HuH-7.5 (cell line): ENCODE results near the gene CLIP4.
A peak's percentile ranks its signal among the peaks of the same experiment; 100 is the strongest.

Source experiments
- DNase-seq: peaks from one replicate; pipeline ENCODE4 v3.0.0; 2011; ENCODE audit warnings: low spot score

CLIP4 gene

DNA sequence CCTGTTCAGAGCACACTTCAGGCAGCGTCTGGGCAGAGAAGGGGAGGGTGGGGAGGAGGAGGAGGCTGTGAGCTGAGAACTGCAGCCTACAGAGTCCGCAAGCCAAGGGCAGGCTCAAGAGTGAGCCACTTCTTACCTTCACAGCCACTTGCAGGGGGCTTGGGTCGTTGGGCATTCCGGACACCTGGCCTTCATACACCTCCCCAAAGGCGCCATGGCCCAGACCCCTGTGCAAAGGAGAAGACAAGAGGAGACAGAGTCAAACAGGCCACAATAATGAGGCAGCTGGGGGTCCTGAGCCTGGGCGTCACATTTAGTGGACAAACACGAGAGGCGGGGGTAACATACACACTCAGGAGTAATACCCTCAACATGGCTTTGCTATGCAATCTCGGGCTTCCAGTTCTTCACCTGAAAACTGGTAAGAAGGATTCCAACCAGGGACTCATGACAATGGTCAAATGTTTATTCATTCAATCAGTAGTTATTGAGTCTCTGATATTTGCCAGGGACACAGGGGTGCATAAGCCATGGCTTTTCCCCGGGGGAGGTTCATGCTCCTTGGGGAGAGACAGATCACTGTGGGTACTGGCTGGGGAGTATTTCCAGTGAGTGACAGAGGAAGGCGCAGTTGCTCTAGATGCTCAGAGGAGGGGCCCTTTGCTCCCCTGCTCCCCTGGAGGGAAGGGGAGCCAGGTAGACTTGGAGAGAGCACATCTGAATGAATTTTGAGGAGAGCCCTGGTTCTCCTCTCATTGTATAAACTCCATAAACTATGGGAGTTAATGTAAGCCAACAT lies 107.4 kb downstream of the CLIP4 start:
- DNase-seq: no peak

DNA sequence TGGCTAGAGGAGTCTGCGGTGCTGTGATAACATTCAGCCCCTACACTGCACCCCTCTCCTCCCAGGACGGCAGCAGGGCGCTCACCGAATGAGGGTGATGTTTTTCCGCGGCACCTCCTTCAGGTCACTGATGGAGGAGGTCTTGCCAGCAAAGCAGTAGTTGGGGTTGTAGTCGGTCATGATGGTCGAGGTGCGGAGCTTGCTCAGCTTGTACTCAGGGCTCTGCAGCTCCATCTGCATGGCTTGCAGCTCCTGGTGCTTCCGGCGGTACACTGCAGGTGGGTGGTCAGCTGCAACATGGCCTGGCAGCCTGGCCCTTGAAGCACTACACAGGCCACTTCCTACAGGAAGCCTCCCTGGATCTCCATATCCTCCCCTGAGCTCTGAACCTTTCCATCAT lies 108.0 kb downstream of the CLIP4 start:
- no peak for DNase-seq

DNA sequence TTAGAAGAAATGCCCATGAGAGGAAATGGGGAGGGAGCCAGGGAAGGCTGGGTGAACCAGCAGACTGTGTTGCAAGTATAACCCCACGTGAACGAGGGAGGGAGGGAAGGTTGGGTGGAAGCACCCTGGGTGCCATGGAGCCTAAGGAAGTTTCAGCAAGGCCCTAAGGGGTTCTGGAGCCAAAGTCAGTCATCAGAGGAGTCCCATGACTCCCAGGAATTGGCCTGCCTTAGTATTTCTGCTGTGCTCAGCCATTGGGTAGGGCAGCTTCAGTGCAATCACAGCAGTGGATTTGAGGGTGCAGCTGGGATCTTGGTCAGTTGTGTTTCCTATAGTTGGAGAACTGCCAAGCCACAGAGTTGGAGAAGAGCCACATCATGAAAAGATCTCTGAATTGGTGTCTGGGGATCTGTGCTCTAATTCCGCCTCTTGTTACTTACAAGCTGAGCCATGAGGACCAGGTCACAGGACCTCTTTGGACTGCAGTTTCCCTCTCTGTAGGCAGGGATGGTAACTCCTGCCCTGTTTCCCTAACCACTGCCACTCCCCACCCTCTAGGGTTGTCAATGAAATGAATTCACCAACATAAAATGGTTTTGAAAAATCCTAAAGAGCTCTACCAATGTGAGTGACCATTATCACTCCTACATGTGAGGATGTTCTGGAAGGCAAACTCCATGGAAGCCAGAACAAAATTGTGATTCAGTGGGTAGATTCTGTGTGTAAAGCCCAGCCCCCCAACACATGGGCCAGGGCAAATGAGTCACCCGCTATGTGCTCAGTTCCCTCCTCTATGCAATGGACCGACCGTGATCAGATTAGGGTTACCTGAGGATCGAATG lies 108.9 kb downstream of the CLIP4 start:
- no peak for DNase-seq

DNA sequence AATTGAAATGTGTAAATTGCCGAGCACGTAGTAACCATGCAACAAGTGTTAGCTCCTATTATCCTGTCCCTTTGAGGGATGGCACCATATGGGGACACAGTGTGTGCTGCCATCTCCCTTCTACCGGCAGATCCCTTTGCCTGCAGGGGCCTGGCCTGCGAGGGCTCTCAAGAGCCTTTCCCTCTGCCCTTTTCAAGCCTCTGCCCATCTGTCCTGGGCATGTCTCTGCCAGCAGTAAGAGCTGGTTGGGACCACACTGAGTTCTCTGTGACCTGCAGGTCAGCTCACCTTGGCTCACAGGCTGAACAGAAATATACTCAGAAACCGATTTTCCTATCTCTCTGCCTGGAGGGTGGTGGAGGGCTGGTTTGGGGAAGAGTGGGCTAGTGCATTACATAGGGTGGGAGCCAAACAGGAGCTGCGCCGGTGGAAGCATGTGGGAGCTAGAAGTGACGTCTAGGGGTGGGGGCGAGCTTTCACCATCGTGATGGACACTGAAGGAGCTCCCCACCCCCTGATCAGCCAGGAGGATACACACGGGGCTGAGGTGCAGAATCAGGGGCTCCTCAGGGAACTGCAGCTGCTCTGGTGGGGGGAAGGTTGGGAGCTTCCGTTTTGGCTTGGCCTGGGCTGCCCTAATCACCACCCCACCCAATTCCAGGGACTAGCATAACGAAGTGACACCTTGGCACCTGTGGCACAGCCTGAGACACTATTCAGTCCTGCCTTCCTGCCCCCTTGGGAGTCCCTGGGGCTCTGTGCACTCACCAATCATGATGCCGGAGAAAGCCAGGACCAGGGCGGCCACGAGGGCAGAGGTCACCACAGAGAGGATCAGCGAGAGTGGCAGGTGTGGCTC lies 109.7 kb downstream of the CLIP4 start:
- DNase-seq: no peak

DNA sequence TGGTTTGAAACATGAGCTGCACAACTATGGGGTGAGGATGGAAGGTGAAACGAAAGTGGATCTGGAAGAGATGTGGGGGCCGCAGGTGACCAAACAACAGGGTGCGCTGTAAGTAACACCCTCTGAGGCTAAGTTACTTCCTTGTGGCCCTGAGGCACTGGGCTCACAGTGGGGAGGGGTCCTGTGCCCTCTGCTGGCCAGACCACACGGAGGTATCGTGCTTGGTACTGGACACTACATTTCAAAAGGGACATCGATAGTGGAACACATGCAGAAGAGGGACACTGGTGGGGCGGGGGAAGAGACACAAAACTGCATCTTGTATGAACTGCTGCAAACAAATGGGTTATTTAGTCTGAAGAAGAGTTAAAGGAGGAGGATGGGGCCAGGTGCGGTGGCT lies 110.6 kb downstream of the CLIP4 start:
- DNase-seq: no peak

DNA sequence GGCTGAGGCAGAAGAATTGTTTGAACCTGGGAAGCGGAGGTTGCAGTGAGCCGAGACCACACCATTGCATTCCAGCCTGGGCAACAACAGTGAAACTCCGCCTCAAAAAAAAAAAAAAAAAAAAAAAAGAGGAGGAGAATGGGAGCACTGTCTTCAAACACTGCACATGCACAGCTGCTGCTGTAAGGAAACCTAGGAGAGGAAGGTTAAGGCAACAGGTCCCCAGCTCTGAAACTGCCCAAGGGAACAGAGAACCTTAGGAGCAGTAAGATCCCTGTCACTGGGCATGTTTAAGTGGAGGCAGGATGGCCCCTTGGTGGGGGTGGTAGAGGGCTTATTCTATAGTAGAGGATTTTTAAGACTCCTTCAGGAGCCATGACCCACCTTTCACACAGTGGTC lies 111.2 kb downstream of the CLIP4 start:
- no peak for DNase-seq

DNA sequence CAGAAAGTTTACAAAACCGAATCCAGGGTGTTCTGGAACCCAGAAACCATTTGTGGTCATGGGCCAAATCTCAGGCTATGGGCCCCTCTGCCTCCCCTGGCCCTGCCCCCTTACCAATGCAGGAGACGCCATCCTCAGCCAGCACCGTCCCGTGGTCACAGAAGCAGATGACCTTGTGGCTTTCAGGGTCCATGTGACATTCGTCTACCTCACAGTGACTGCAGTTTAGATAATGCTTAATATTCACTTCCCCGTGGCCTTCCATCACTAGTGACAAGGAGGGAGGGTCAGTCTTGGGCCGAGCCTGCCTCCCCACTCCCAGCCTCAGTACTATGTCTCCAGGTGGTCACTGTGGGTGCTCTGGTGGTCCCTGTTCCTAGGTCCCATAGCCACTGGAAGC lies 111.6 kb downstream of the CLIP4 start:
- DNase-seq: no peak

DNA sequence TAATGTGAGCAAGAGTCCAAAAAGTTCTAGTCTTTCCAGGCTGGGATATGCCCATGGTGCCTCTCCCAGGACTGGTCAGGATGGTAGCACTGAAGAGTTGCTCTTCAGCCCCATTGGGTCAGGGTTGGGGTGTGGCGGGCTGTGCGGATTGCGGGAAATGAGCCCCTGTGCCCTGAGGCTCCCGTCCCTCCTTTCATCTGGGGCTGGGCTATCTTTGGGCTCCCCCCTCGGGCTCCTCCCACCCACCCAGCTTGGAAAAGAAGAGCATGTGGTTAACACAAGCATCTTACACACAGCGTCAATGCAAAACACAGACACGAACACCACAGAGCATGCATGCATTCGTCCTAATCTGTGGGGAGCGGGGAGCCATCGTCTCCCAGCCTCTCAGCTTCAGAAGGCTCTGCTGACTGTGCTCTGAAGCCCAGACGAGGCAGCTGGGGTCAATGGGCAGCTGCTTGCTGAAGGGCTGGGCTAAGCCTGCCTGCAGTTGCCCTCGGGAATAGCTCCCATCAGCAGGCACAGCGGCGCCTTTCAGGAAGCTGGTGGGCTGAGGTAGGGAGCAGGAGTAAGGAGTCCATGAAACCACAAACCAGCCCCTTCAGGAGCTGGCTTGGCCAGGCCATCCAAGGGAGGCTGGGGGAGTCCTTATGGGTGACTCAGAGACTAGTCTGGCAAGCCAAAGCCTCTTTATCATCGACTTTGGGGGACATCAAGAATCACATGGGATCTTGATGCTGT lies 112.9 kb downstream of the CLIP4 start:
- no peak for DNase-seq

DNA sequence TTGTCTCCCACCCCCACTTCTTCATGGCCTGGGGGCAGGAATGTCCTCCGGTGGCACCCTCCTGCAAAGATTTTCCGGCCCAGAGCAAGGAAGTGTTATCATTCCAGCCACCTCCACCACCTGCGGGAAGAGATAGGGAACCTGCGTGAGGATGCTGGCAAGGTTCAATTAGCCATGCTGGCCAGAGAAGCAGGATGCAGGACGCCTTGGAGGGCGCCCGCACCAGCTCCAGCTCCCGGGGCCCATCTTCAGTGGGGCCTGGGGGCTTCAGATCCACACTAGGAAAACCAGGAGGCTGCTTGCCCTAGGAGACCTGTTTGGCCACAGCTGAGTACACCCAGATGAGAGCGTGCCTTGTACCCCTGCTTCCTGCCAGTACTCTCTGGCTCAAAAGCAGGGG lies 113.7 kb downstream of the CLIP4 start:
- DNase-seq: no peak

DNA sequence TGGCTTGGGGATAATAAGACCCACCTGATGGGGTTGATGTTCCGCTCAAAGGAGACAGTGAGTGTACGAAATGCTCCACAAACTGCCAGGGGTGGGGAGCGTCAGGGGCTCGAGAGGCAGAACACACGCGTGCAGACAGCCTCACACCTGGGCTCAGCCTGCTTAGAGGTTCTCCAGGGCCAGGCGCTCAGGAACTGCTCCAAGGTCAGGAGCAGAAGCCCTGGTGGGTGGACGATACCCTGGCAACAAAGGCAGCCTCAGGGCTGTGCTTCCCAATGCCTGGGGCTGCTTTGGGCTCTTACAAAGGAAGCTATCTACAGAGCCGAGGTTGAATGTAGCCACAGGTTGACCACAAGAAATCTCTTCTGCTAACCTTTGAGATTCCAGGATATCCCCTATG lies 114.4 kb downstream of the CLIP4 start:
- no peak for DNase-seq

DNA sequence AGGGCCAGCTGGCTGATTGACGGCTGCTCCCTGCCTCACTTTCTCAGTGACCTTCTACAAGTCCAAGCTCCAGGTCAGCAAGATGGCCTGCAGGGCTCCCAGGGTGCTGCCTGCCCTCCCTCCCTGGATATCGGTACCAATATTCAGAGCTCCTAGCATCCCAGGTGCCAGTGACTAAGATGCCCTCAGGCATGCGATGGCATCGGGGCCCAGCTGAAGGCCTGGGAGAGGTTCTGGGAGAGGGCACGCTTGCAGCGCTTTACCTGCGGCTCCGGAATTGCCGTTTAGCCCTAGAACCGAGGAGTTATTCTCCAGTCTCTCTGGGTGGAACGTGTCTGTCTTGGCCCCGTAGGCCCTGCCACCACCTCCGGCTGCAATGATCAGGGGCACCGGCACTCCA lies 116.8 kb downstream of the CLIP4 start:
- no peak for DNase-seq

DNA sequence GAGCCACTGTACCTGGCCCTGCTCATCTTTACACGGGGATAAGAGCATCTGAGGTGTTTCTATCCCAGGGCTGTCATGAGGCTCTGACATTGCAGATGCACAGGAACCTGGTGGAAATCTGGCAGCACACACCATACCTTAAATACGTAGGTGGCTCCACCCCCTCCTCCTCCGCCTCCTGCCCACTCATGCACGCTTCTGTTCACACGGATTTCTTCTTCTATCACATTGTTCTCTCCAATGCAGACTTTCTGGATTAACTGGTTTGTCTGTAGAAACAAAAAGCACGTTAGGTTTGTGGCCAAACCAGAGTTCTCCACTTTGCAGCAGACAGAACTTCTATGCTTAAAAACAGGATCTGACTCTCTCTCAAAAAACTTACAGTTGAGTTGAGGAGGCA lies 118.2 kb downstream of the CLIP4 start:
- DNase-seq: no peak

DNA sequence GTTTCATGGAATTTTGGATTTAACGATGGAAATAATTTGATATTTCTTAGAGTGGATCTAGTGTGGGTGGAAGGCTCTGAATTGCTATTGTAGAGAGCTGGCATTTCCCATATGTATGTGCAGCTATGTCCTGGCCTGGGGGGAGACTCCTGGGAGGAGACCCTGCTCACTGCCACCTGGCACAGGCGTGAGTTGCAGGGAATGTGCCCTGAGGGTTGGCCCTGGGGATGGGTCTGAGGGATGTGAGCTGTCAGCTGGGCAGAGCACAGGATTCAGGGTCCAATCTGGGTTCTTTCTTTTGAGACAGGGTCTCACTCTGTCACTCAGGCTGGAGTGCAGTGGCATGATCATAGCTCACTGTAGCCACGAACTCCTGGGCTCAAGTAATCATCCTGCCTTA lies 120.2 kb downstream of the CLIP4 start:
- DNase-seq: no peak

DNA sequence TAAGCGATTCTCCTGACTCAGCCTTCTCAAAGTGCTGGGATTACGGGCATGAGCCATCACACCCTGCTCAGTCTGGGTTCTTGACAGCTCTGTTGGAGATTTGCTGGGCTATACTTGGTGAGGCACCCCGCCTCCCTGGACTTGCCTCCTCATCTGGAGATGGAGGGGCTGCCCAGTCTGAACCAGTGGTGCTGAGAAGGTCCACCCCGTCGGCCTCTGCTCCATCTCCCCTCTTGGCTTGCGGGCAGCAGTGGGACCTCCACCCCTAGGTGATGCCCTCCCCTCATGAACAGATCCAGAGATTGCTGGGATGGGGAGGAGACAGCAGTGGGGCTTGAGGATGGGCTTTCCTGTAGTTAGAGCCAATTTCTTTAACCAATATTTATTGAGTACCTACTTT lies 120.9 kb downstream of the CLIP4 start:
- DNase-seq: no peak

DNA sequence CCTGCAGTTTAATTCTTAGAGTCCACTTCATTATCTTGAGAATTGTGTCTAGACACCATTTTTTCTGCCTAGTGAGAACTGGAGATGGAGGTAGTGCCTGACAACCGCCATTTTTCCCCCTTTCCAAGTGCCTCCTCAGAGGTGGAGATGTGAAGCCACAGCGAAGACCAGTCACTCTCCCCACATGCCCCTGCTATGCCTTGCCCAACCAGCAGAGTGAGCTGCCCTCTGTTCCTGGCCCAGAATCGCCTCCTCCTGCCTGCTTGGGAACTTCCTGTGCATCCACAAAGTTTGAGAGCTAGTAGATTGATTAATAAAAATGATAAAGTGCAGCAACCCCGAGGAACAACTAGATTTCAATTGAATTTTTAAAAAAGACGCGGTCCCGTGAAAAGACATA lies 123.3 kb downstream of the CLIP4 start:
- peak; percentile 74 for DNase-seq
